WTC11 (cell line): ENCODE data around the gene ZNF598. TPM values are rescaled to one million over a fixed set of nuclear protein-coding genes. Genes with fewer than 3 reads are reported as not detected.
A peak's percentile ranks its signal among the peaks of the same experiment; 100 is the strongest.

Experiments used
- ATAC-seq: fragments of 200-7000 bp; cut with Tn5 transposase; 2 replicates; pipeline ENCODE4 v1.10.0; 2021; ENCODE audit warnings: mild to moderate bottlenecking, moderate library complexity
- CTCF ChIA-PET: fragments of 300-600 bp; sonication (Branson Sonifier 250); formaldehyde crosslinking; loops from one replicate; lab custom pipeline; 2021; ENCODE audit warnings: antibody characterized with exemption; lab: Charles Lee
- POLR2A ChIA-PET: fragments of 350-600 bp; sonication (Branson Sonifier 250); formaldehyde crosslinking; loops from one replicate; lab custom pipeline; 2021; ENCODE audit warnings: antibody characterized with exemption; lab: Charles Lee
- DNase-seq: peaks from one replicate; pipeline ENCODE4 v3.0.0; 2021; ENCODE audit warnings: low spot score
- H3K27ac Mint-ChIP-seq: 2 replicates; pipeline ENCODE4 v1.8.0; 2021; ENCODE audit warnings: mixed read lengths
- H3K27me3 Mint-ChIP-seq: 2 replicates; pipeline ENCODE4 v1.8.0; 2021; ENCODE audit warnings: low read depth, mild to moderate bottlenecking, moderate library complexity, mixed read lengths
- H3K36me3 Mint-ChIP-seq: 2 replicates; pipeline ENCODE4 v1.8.0; 2021; ENCODE audit warnings: mixed read lengths
- H3K4me1 Mint-ChIP-seq: 2 replicates; pipeline ENCODE4 v1.8.0; 2022; ENCODE audit warnings: mixed read lengths
- H3K4me3 Mint-ChIP-seq: 2 replicates; pipeline ENCODE4 v1.8.0; 2021; ENCODE audit warnings: mild to moderate bottlenecking, moderate library complexity, mixed read lengths
- H3K9me3 Mint-ChIP-seq: 2 replicates; pipeline ENCODE4 v1.8.0; 2021; ENCODE audit warnings: mixed read lengths
- AR ChIP-seq: fragments of 250-450 bp; sonication (Bioruptor Pico); IDR thresholded peaks from 2 replicates; pipeline ENCODE4 v1.9.0; 2021; ENCODE audit warnings: mild to moderate bottlenecking
- CREB1 ChIP-seq: sonication (generic); formaldehyde crosslinking; IDR thresholded peaks from 2 replicates; pipeline ENCODE4 v1.8.0; 2023; ENCODE audit warnings: mild to moderate bottlenecking, missing genetic modification reagents
- CTCF ChIP-seq: fragments of 200-600 bp; IDR thresholded peaks from 2 replicates; pipeline ENCODE4 v1.8.0; 2022; ENCODE audit warnings: antibody characterized with exemption
- E2F5 ChIP-seq: sonication (generic); formaldehyde crosslinking; IDR thresholded peaks from 2 replicates; pipeline ENCODE4 v1.8.1; 2022; ENCODE audit warnings: mild to moderate bottlenecking, moderate library complexity, missing genetic modification reagents
- ELF4 ChIP-seq: sonication (generic); formaldehyde crosslinking; IDR thresholded peaks from 2 replicates; pipeline ENCODE4 v1.8.1; 2022; ENCODE audit warnings: low read depth, mild to moderate bottlenecking, moderate library complexity, missing genetic modification reagents
- GRHL2 ChIP-seq: fragments of 250-450 bp; sonication (Bioruptor Pico); IDR thresholded peaks from 2 replicates; pipeline ENCODE4 v1.8.0; 2022; ENCODE audit warnings: mild to moderate bottlenecking, moderate library complexity; ENCODE audit not compliant: insufficient replicate concordance, severe bottlenecking
- NFYB ChIP-seq: sonication (generic); formaldehyde crosslinking; conservative IDR thresholded peaks from 2 replicates; pipeline ENCODE4 v1.8.0; 2022; ENCODE audit warnings: low read depth, missing genetic modification reagents
- NR1H2 ChIP-seq: sonication (generic); formaldehyde crosslinking; IDR thresholded peaks from 2 replicates; pipeline ENCODE4 v1.9.0; 2021; ENCODE audit warnings: mild to moderate bottlenecking, moderate library complexity, missing genetic modification reagents
- PRRX2 ChIP-seq: fragments of 250-450 bp; sonication (Bioruptor Pico); IDR thresholded peaks from 2 replicates; pipeline ENCODE4 v1.8.0; 2021; ENCODE audit warnings: mild to moderate bottlenecking
- SMAD4 ChIP-seq: sonication (generic); formaldehyde crosslinking; IDR thresholded peaks from 2 replicates; pipeline ENCODE4 v1.8.0; 2022; ENCODE audit warnings: mild to moderate bottlenecking, missing genetic modification reagents
- ZNF138 ChIP-seq: sonication (generic); formaldehyde crosslinking; conservative IDR thresholded peaks from 2 replicates; pipeline ENCODE4 v1.8.1; 2022; ENCODE audit warnings: mild to moderate bottlenecking, moderate library complexity, missing genetic modification reagents
- ZNF281 ChIP-seq: sonication (generic); formaldehyde crosslinking; IDR thresholded peaks from 2 replicates; pipeline ENCODE4 v1.8.0; 2023; ENCODE audit warnings: mild to moderate bottlenecking, missing genetic modification reagents
- total RNA-seq: library from RNA; stranded (reverse); gene quantifications from 3 replicates; pipeline ENCODE4 v1.2.3, GENCODE V29; 2021
- TF ChIP-seq, protein P1 (sequence below): sonication (generic); formaldehyde crosslinking; conservative IDR thresholded peaks from 2 replicates; pipeline ENCODE4 v1.8.1; 2022; ENCODE audit warnings: mild to moderate bottlenecking, missing genetic modification reagents

The ZNF598 gene
- total RNA-seq, 1 experiment from 2014 or later = 66.4 TPM

DNA sequence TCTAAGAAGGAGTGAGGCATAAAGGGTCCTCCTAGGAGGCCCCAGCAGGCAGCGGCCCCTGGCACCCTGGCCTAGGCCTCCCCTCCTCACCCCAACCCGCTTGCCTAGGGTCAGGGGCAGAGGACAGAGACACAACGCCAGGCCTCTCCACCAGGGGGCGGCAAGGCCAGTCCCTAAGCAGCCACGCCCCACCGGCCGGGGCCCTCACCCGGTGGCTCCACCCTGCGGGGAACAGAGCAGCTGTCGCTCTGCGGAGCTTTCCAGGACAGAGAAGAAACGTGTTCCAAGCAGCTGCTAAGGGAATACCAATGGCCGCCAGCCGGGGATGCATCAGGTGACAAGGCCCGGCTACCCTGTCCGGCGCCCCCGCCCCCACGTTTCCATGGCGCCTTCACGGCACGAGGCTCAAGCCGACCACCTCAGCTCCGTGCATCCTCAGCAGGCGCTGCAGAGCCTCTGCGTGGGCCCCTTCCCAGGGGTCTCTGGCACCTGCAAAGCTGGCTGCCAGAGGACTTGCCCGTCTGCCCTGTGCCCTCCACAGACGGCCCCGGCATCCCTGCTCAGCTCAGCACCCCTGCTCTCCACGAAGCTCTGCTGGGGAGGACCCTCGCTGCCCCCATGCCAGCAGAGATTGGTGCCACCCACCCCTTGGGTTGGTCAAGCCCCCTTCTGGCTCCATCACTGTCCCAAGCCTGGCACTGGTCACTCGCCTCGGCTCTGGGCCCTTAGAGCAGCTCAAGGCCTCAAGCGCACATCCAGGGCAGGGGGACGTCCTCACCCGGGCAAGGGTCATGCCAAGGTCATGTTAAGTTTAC is 5.6 kb downstream of the ZNF598 start (continued):
- peak; percentile 92 for TF ChIP-seq CTCF
- no peak for TF ChIP-seq NFYB (CRISPR knock-in tag)
- no peak for TF ChIP-seq GRHL2 (CRISPR knock-in tag)

DNA sequence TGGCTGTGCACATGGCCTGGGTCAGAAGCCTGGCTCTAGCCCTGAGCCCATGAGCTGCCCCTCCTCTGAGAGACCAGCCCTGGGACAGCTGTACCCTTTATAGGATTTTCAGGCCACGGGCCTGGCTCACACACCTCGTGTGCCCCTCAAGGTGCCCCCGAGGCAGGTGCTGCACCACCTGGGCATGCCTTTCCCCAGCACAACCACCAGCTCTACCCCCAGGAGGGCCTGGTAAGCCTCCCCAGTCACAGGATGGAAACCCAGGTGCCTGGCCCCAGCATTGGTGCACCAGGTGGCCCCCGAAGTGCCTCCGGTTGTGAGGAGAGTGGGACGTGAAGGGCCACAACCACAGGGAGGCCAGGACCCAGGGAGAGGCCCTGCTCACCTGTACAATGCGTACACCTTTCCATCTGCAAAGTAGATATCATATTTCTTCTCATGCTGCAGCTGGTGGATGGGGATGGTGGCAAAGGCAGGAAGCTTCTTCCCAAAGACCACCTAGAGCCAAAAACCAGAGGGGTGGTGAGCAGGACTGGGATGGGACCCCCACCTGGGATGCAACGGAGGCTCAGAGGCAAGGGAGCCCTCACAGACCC is 6.3 kb downstream of the ZNF598 start:
- TF ChIP-seq ZNF281 (no peak), PRRX2 (CRISPR knock-in tag) (no peak), NR1H2 (CRISPR knock-in tag) (no peak), SMAD4 (no peak), E2F5 (no peak), CREB1 (CRISPR knock-in tag) (no peak), ZNF138 (CRISPR knock-in tag) (no peak), ELF4 (CRISPR knock-in tag) (no peak), AR (no peak)
- TF ChIP-seq, protein P1, sequence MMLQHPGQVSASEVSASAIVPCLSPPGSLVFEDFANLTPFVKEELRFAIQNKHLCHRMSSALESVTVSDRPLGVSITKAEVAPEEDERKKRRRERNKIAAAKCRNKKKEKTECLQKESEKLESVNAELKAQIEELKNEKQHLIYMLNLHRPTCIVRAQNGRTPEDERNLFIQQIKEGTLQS (CRISPR knock-in tag) = no peak
- Mint-ChIP-seq H3K9me3 (no peaks in the 10 kb centered on the region), H3K27ac (no peak overlapping the region), H3K27me3 (no peaks in the 10 kb centered on the region), H3K4me3 (no peak overlapping the region), H3K4me1 (peaks cover 29% of the 10 kb centered on the region), H3K36me3 (peaks cover 14% of the 10 kb centered on the region)
- ChIA-PET POLR2A (interaction anchor here (0.6 to 3.0 kb wide), 4 partner anchors 11 to 148 kb away, joined by 3 to 13 read pairs (median 6); partner anchors contain the start of gene RPS2), CTCF (interaction anchor here (0.7 to 3.9 kb wide), 39 partner anchors 10 to 528 kb away, joined by 3 to 82 read pairs (median 8); partner anchors contain the start of genes CASKIN1, CEMP1, GFER and NHERF2)
- DNase-seq = no peak
- no peak for ATAC-seq
